SK-N-SH (cell line): Measurements from ENCODE around the gene DNAJC4.

Experiments used
- CTCF ChIP-seq: fragments of 200-600 bp; sonication (generic); IDR thresholded peaks from 2 replicates; pipeline ENCODE4 v1.6.1; 2017; ENCODE audit warnings: antibody characterized with exemption, mild to moderate bottlenecking, moderate library complexity
- GABPA ChIP-seq: IDR thresholded peaks from 2 replicates; pipeline ENCODE4 v1.4.0; 2012; ENCODE audit warnings: low read depth, mild to moderate bottlenecking
- POLR2AphosphoS5 ChIP-seq: IDR thresholded peaks from 2 replicates; pipeline ENCODE4 v1.6.1; 2012; ENCODE audit warnings: low read depth, low read length
- RCOR1 ChIP-seq: fragments of 150-350 bp; IDR thresholded peaks from 2 replicates; pipeline ENCODE4 v1.6.1; 2017; ENCODE audit warnings: antibody characterized with exemption, low read length
- REST ChIP-seq: IDR thresholded peaks from 2 replicates; pipeline ENCODE4 v1.6.1; 2012; ENCODE audit warnings: mild to moderate bottlenecking, low read depth, low read length, moderate library complexity
- YY1 ChIP-seq: IDR thresholded peaks from 2 replicates; pipeline ENCODE4 v1.4.0; 2012; ENCODE audit warnings: low read depth, mild to moderate bottlenecking
- TF ChIP-seq, protein P1 (sequence below): IDR thresholded peaks from 2 replicates; pipeline ENCODE4 v1.4.0; 2012; ENCODE audit warnings: low read depth

DNA sequence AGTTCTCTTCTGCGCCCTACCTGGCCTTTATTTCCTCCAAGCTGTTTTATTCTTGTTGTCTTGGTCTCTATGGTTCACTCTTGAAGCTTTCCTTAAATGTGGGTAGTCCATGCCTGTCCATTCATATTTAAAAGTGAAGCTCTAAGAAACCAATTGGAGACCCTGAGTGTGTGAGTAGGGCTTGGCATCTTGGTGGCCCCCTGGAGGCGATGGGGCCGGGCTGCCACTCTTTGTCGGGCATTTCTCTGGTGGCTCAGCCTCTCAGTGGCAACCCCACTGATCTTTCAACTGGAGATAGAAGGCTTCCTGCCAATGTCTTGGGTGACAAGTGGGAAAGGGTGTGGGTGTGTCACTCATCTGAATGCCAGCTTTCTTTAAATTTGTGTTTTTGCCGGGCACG lies 13.5 kb upstream of the DNAJC4 start:
- TF ChIP-seq CTCF, result no peak; the same call in 1 of the 2 replicates
- TF ChIP-seq YY1, result no peak
- TF ChIP-seq REST, result no peak
- TF ChIP-seq GABPA, result no peak
- no peak for TF ChIP-seq RCOR1
- TF ChIP-seq, protein P1, sequence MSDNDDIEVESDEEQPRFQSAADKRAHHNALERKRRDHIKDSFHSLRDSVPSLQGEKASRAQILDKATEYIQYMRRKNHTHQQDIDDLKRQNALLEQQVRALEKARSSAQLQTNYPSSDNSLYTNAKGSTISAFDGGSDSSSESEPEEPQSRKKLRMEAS, result no peak
- TF ChIP-seq POLR2AphosphoS5, result no peak
